H1 (cell line): ENCODE data around the gene AVP. TPM values are rescaled to one million over a fixed set of nuclear protein-coding genes. Genes with fewer than 3 reads are reported as not detected.

Experiments used
- CTCF ChIA-PET: fragments of 300-600 bp; sonication (Branson Sonifier 250); formaldehyde crosslinking; loops from one replicate; lab custom pipeline; 2021; ENCODE audit not compliant: partially characterized antibody; lab: Charles Lee
- POLR2A ChIA-PET: fragments of 300-600 bp; sonication (Branson Sonifier 250); formaldehyde crosslinking; loops from one replicate; lab custom pipeline; 2021; ENCODE audit warnings: inconsistent platforms; ENCODE audit not compliant: partially characterized antibody; lab: Charles Lee
- DNase-seq, 2 experiments: peaks; one replicate each; pipeline versions ENCODE4 v3.0.0 to v3.0.0-alpha.2; 2010 to 2022; ENCODE audit warnings: low spot score in 2 of 2, low read depth in 1 of 2, mixed read lengths in 1 of 2
- FAIRE-seq: peaks from 2 replicates; lab custom pipeline; 2011; peaks lifted over from hg19 to GRCh38; lab: Jason Lieb, UNC
- H2AFZ ChIP-seq: 2 replicates; pipeline ENCODE4 v1.8.1; 2012; ENCODE audit warnings: low read length, inconsistent platforms
- H2AK5ac ChIP-seq: 2 replicates; pipeline ENCODE4 v1.6.1; 2013; ENCODE audit warnings: low read depth, low read length
- H2BK120ac ChIP-seq: replicated peaks from 2 replicates; pipeline ENCODE3; 2013; ENCODE audit warnings: low read depth, low read length, inconsistent platforms
- H2BK12ac ChIP-seq: 2 replicates; pipeline ENCODE4 v1.6.1; 2013; ENCODE audit warnings: low read depth, low read length
- H2BK15ac ChIP-seq: 2 replicates; pipeline ENCODE4 v1.6.1; 2013; ENCODE audit warnings: low read length
- H2BK20ac ChIP-seq: 2 replicates; pipeline ENCODE4 v1.6.1; 2013; ENCODE audit warnings: low read length
- H2BK5ac ChIP-seq: 2 replicates; pipeline ENCODE4 v1.6.1; 2013; ENCODE audit warnings: low read depth, low read length
- H3K14ac ChIP-seq: 2 replicates; pipeline ENCODE4 v1.6.1; 2013; ENCODE audit warnings: inconsistent platforms; ENCODE audit not compliant: insufficient read length
- H3K18ac ChIP-seq: 2 replicates; pipeline ENCODE4 v1.6.1; 2013; ENCODE audit warnings: low read length; ENCODE audit errors: extremely low read depth
- H3K23ac ChIP-seq: 2 replicates; pipeline ENCODE4 v1.6.1; 2013; ENCODE audit warnings: inconsistent platforms; ENCODE audit not compliant: insufficient read length
- H3K23me2 ChIP-seq: 2 replicates; pipeline ENCODE4 v1.6.1; 2013; ENCODE audit warnings: low read depth, low read length
- H3K27ac ChIP-seq: 2 replicates; pipeline ENCODE4 v1.6.1; 2011; ENCODE audit warnings: low read depth, low read length, inconsistent platforms
- H3K27me3 ChIP-seq, 4 experiments: replicated peaks in 1 of 4; 1 replicate in 1 of 4; 2 replicates in 3 of 4; pipeline versions ENCODE4 v1.6.1 to v1.8.1; 2011 to 2013; ENCODE audit warnings: low read length in 3 of 4, mild to moderate bottlenecking in 3 of 4, inconsistent platforms in 2 of 4, mixed read lengths in 2 of 4, moderate library complexity in 1 of 4; ENCODE audit not compliant: control insufficient read depth in 3 of 4, insufficient read depth in 3 of 4; ENCODE audit errors: extremely low read depth in 1 of 4
- H3K36me3 ChIP-seq, 4 experiments: 2 replicates each; pipeline versions ENCODE4 v1.6.1 to v1.8.1; 2011 to 2013; ENCODE audit warnings: mild to moderate bottlenecking in 4 of 4, low read length in 3 of 4, moderate library complexity in 2 of 4, control low read depth in 1 of 4, inconsistent platforms in 1 of 4; ENCODE audit not compliant: insufficient read depth in 4 of 4, control insufficient read depth in 2 of 4
- H3K4ac ChIP-seq: replicated peaks from 2 replicates; pipeline ENCODE3; 2013; ENCODE audit warnings: low read length, low read depth, mixed read lengths, inconsistent platforms; ENCODE audit not compliant: insufficient read length
- H3K4me1 ChIP-seq, 4 experiments: replicated peaks in 1 of 4; 1 replicate in 1 of 4; 2 replicates in 3 of 4; pipeline versions ENCODE4 v1.6.1 to v1.8.1; 2011 to 2013; ENCODE audit warnings: low read length in 3 of 4, inconsistent platforms in 2 of 4, mixed read lengths in 1 of 4; ENCODE audit not compliant: insufficient read depth in 4 of 4, control insufficient read depth in 3 of 4
- H3K4me2 ChIP-seq, 2 experiments: 2 replicates each; pipeline versions ENCODE4 v1.6.1 to v1.8.1; 2011 to 2013; ENCODE audit warnings: low read depth in 2 of 2, low read length in 2 of 2, control low read depth in 1 of 2, inconsistent platforms in 1 of 2, mild to moderate bottlenecking in 1 of 2; ENCODE audit not compliant: insufficient read depth in 1 of 2
- H3K4me3 ChIP-seq, 4 experiments: fragments of 200-600, 300-600 bp in 1 of 4; sonication (generic), shearing (Covaris generic), sonication (Bioruptor Twin) in 1 of 4; 2 replicates each; pipeline versions ENCODE4 v1.5.1 to v1.8.1; 2011 to 2016; ENCODE audit warnings: low read length in 4 of 4, low read depth in 3 of 4, control low read depth in 2 of 4, inconsistent platforms in 2 of 4, mild to moderate bottlenecking in 2 of 4, mixed read lengths in 1 of 4, moderate library complexity in 1 of 4; ENCODE audit not compliant: insufficient read depth in 2 of 4; ENCODE audit errors: extremely low read depth in 1 of 4
- H3K56ac ChIP-seq: replicated peaks from 2 replicates; pipeline ENCODE3; 2013; ENCODE audit warnings: low read depth, mild to moderate bottlenecking, mixed read lengths, low read length, inconsistent platforms; ENCODE audit not compliant: insufficient read length
- H3K79me1 ChIP-seq: 2 replicates; pipeline ENCODE4 v1.6.1; 2013; ENCODE audit warnings: low read depth, low read length, control low read depth
- H3K79me2 ChIP-seq, 2 experiments: 2 replicates each; pipeline versions ENCODE4 v1.6.1 to v1.8.1; 2012 to 2013; ENCODE audit warnings: low read length in 2 of 2, mild to moderate bottlenecking in 2 of 2, inconsistent platforms in 1 of 2; ENCODE audit not compliant: insufficient read depth in 2 of 2, control insufficient read depth in 1 of 2
- H3K9ac ChIP-seq, 4 experiments: replicated peaks in 1 of 4; 1 replicate in 1 of 4; 2 replicates in 3 of 4; pipeline versions ENCODE4 v1.6.1 to v1.8.1; 2011 to 2013; ENCODE audit warnings: low read depth in 3 of 4, low read length in 3 of 4, control low read depth in 2 of 4, mild to moderate bottlenecking in 2 of 4, moderate library complexity in 2 of 4, inconsistent platforms in 1 of 4; ENCODE audit errors: extremely low read depth in 1 of 4
- H3K9me3 ChIP-seq, 2 experiments: 2 replicates each; pipeline versions ENCODE4 v1.6.1 to v1.8.1; 2012 to 2013; ENCODE audit warnings: mild to moderate bottlenecking in 2 of 2, moderate library complexity in 2 of 2, control low read depth in 1 of 2, inconsistent platforms in 1 of 2, low read depth in 1 of 2, low read length in 1 of 2, mixed read lengths in 1 of 2; ENCODE audit not compliant: insufficient read depth in 2 of 2
- H4K20me1 ChIP-seq, 2 experiments: replicated peaks in 1 of 2; 2 replicates each; pipeline versions ENCODE3 to v1.8.1; 2011 to 2013; ENCODE audit warnings: inconsistent platforms in 2 of 2, low read length in 2 of 2, mild to moderate bottlenecking in 1 of 2; ENCODE audit not compliant: insufficient read depth in 2 of 2, control insufficient read depth in 1 of 2
- H4K5ac ChIP-seq: 2 replicates; pipeline ENCODE4 v1.6.1; 2013; ENCODE audit warnings: low read length, low read depth, mixed read lengths, inconsistent platforms; ENCODE audit not compliant: insufficient read length
- H4K8ac ChIP-seq: 2 replicates; pipeline ENCODE4 v1.8.0; 2013; ENCODE audit warnings: mild to moderate bottlenecking, moderate library complexity, low read length, inconsistent platforms; ENCODE audit not compliant: insufficient read depth; ENCODE audit errors: extremely low read depth
- H4K91ac ChIP-seq: replicated peaks from 2 replicates; pipeline ENCODE3; 2013; ENCODE audit warnings: low read length, mixed read lengths, inconsistent platforms; ENCODE audit not compliant: insufficient read length
- SIX5 ChIP-seq: IDR thresholded peaks from 2 replicates; pipeline ENCODE4 v1.6.1; 2011; ENCODE audit warnings: mild to moderate bottlenecking, low read depth, low read length
- TAF7 ChIP-seq: optimal IDR thresholded peaks from 2 replicates; pipeline ENCODE3; 2011; ENCODE audit warnings: low read depth, mild to moderate bottlenecking, inconsistent platforms, low read length, moderate library complexity, borderline replicate concordance
- WGBS, 2 experiments: shearing (Covaris generic) in 1 of 2; methylation state at CpG; one replicate each; pipeline versions ENCODE4 v1.1.6 to v1.1.7; 2013 to 2015; ENCODE audit warnings: low lambda C conversion rate in 2 of 2, mixed read lengths in 2 of 2, inconsistent platforms in 1 of 2, low coverage in 1 of 2, missing lambda C conversion rate in 1 of 2; ENCODE audit not compliant: insufficient replicate concordance in 2 of 2, insufficient coverage in 1 of 2, insufficient read length in 1 of 2; ENCODE audit errors: extremely low coverage in 1 of 2, missing lambda C conversion rate in 1 of 2; 5-methylcytosine and 5-hydroxymethylcytosine counted together
- polyA plus RNA-seq, 7 experiments: library from polyadenylated mRNA; depleted of rRNA in 3 of 7; stranded (reverse) in 5 of 7; unstranded in 2 of 7; fragments of >200 nt in 5 of 7; fragments of 200-250 nt in 2 of 7; gene quantifications; 1 replicate in 5 of 7; 2 replicates in 1 of 7; 4 replicates in 1 of 7; pipeline versions ENCODE4 v1.2.1 to v1.2.3, GENCODE V29; 2011 to 2013; ENCODE audit warnings: missing spikeins in 2 of 7, mixed read lengths in 2 of 7
- total RNA-seq: library from RNA; stranded (reverse); fragmentation: NEBNext Ultra II Directional; extraction: Animal tissue kit (Norgen Biotek cat#: 25700); gene quantifications from 2 replicates; pipeline ENCODE4 v1.2.1, GENCODE V29; 2021
- TF ChIP-seq, protein P1 (sequence below): IDR thresholded peaks from 2 replicates; pipeline ENCODE4 v1.6.1; 2012; ENCODE audit warnings: inconsistent platforms

Gene AVP
- total and polyA plus RNA-seq, 2 of the 8 experiments (the other 6 are each of a cell fraction or from before 2014, with no cell fraction given) = 0.18 TPM; not detected in 1

DNA sequence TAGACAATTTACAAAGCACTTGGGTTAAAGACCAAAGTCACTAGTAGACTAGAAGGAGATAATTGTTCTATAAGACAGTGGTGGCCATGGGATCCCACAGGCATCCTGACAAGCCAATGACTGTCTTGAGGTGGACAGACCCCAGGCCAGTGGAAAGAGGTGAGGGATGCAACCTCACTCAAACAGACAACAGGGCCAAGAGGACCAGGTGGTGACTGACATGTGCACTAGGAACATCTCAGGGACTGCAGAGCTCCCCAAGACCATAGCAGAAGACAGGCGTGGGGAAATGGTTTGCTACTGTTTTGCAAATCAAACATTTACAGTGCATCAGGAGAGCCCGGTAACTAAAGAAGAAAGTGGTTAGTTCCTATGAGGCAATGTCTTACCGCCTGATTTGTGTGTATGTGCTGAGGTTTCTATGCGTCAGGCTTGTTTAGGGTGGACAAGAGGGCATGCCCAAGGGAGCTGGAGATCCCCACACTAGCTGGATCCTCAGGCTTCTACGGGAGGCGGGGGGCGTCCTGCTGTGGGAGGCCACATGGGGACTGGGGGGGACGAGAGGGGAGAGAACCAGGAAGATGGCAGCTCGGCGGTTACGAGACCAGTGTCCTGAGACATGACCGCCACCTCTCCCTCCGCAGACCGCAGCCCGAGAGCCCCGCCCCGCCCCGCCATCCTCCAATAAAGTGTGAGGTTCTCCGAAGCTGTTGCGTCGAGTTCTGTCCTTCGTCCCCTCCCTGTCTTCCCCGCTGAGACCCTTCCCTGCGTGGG is 39.3 kb downstream of the AVP start:
- Histone ChIP-seq H2AFZ (peak overlapping the region; percentile 1; the same call in 1 of the 2 replicates), H2AK5ac (no peak overlapping the region)
- no peak for FAIRE-seq

More for the DNA sequence above, 39.3 kb downstream of the AVP start:
- Histone ChIP-seq H3K9ac (peak overlapping the region; percentile 9 to 91 (median 62); a peak in 5 of 7 replicates), H3K79me1 (peaks cover 5% of the 10 kb centered on the region), H3K9me3 (no peaks in the 10 kb centered on the region), H2BK5ac (peak overlapping the region; percentile 80), H2BK12ac (0 out of 2 replicates have a peak overlapping the region, but pooled peaks have one; percentile 50), H2BK120ac (peak overlapping the region; percentile 19), H2BK20ac (peak overlapping the region; percentile 6; the same call in 1 of the 2 replicates), H3K18ac (peak overlapping the region; percentile 94), H3K56ac (peak overlapping the region; percentile 83), H3K23me2 (peaks cover 8% of the 10 kb centered on the region), H3K4me2 (peak overlapping the region; percentile 68 to 78), H3K23ac (no peak overlapping the region), H3K4me1 (peaks cover 2 to 12% (median 9%) of the 10 kb centered on the region in 4 experiments; a peak in 6 of 7 replicates), H4K91ac (peak overlapping the region; percentile 87), H3K27me3 (no peaks in the 10 kb centered on the region), H3K14ac (no peak overlapping the region), H3K79me2 (peaks cover 0 to 6% of the 10 kb centered on the region in 2 experiments; a peak in 1 of 4 replicates), H4K5ac (peak overlapping the region; percentile 92), H4K20me1 (no peaks in the 10 kb centered on the region), H4K8ac (no peak overlapping the region), H3K4ac (peak overlapping the region; percentile 42), H2BK15ac (0 out of 2 replicates have a peak overlapping the region, but pooled peaks have one; percentile 61), H3K27ac (no peak overlapping the region; the same call in 1 of the 2 replicates), H3K4me3 (peak overlapping the region; percentile 81 to 99 (median 88)), H3K36me3 (peaks cover 12 to 24% (median 23%) of the 10 kb centered on the region in 4 experiments; a peak in 7 of 8 replicates)
- ChIA-PET CTCF (interaction anchor here (0.6 kb wide), 2 partner anchors 140 to 304 kb away, joined by 4 to 6 read pairs; no protein-coding TSS in a partner anchor), POLR2A (interaction anchor here (0.7 to 1.8 kb wide), 9 partner anchors 12 to 392 kb away, joined by 3 to 6 read pairs (median 4); partner anchors contain the start of genes ITPA, NOP56 and OXT)
- DNase-seq = no peak
- TF ChIP-seq, protein P1, sequence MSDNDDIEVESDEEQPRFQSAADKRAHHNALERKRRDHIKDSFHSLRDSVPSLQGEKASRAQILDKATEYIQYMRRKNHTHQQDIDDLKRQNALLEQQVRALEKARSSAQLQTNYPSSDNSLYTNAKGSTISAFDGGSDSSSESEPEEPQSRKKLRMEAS = peak; percentile 20; the same call in 1 of the 2 replicates
- no peak for TF ChIP-seq TAF7
- TF ChIP-seq SIX5 = no peak
- WGBS, 2 experiments = 22% methylated on average over 7 of the region's 24 CpGs; no CpG with 5 or more reads in 1 of the 2 experiments
